RWPE2 (cell line): ENCODE data around the gene KIF16B.

Experiments
- ATAC-seq: fragments of 200-7000 bp; cut with Tn5 transposase; 3 replicates; pipeline ENCODE4 v1.9.1; 2021; ENCODE audit warnings: low read depth
- DNase-seq: peaks from one replicate; pipeline ENCODE4 v3.0.0-alpha.2; 2020; ENCODE audit warnings: low spot score
- H3K27ac ChIP-seq: fragments of 450-650 bp; 2 replicates; pipeline ENCODE4 v1.5.1; 2017; ENCODE audit warnings: mild to moderate bottlenecking; ENCODE audit not compliant: poor library complexity, severe bottlenecking
- H3K27me3 ChIP-seq: fragments of 250-450 bp; sonication (Bioruptor Pico); 2 replicates; pipeline ENCODE4 v1.5.1; 2021; ENCODE audit warnings: mild to moderate bottlenecking, moderate library complexity; ENCODE audit not compliant: insufficient read depth, poor library complexity, severe bottlenecking
- H3K36me3 ChIP-seq: fragments of 250-450 bp; sonication (Bioruptor Pico); 2 replicates; pipeline ENCODE4 v1.5.1; 2020; ENCODE audit warnings: low read depth, mild to moderate bottlenecking, moderate library complexity
- H3K4me1 ChIP-seq: fragments of 250-450 bp; sonication (Bioruptor Pico); 2 replicates; pipeline ENCODE4 v1.5.1; 2021; ENCODE audit warnings: mild to moderate bottlenecking, moderate library complexity; ENCODE audit not compliant: insufficient read depth, poor library complexity, severe bottlenecking
- H3K4me3 ChIP-seq: fragments of 250-450 bp; sonication (Bioruptor Pico); 2 replicates; pipeline ENCODE4 v1.5.1; 2021; ENCODE audit warnings: mild to moderate bottlenecking, moderate library complexity; ENCODE audit not compliant: severe bottlenecking
- H3K9me3 ChIP-seq: fragments of 250-450 bp; sonication (Bioruptor Pico); 2 replicates; pipeline ENCODE4 v1.5.1; 2021; ENCODE audit warnings: mild to moderate bottlenecking, moderate library complexity; ENCODE audit not compliant: severe bottlenecking
- TF ChIP-seq, protein P1 (sequence below): fragments of 450-650 bp; IDR thresholded peaks from one replicate; pipeline ENCODE4 v1.5.1; 2017; ENCODE audit warnings: mild to moderate bottlenecking, moderate library complexity; ENCODE audit not compliant: poor library complexity, severe bottlenecking

Gene KIF16B

DNA sequence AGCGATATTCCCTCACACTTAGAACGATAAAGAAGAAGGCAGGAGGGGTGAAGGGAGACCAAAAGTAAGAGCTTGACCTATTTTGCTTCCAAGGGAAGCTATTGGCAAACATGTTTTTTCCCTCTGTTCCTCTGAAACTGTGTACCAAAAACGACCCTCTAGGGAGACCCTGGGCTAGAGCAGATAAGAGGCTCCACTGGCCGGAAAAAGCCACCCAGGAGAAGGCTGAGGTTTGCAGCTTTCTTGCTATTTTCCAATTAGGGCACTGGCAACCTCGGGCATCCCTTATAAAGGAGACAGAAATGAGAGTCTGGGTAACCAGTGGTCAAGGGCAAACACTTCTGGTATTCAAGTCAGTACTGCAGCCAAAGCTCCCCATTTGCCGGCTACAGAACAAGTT is 168.0 kb downstream of the KIF16B start:
- Histone ChIP-seq H3K4me1 (peaks cover 5% of the 10 kb centered on the region), H3K9me3 (no peaks in the 10 kb centered on the region), H3K27me3 (no peaks in the 10 kb centered on the region), H3K36me3 (0 out of 2 replicates have a peak, but pooled peaks cover 7% of the 10 kb centered on the region), H3K4me3 (no peak overlapping the region), H3K27ac (no peak overlapping the region)
- TF ChIP-seq, protein P1, sequence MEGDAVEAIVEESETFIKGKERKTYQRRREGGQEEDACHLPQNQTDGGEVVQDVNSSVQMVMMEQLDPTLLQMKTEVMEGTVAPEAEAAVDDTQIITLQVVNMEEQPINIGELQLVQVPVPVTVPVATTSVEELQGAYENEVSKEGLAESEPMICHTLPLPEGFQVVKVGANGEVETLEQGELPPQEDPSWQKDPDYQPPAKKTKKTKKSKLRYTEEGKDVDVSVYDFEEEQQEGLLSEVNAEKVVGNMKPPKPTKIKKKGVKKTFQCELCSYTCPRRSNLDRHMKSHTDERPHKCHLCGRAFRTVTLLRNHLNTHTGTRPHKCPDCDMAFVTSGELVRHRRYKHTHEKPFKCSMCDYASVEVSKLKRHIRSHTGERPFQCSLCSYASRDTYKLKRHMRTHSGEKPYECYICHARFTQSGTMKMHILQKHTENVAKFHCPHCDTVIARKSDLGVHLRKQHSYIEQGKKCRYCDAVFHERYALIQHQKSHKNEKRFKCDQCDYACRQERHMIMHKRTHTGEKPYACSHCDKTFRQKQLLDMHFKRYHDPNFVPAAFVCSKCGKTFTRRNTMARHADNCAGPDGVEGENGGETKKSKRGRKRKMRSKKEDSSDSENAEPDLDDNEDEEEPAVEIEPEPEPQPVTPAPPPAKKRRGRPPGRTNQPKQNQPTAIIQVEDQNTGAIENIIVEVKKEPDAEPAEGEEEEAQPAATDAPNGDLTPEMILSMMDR: no peak
- ATAC-seq (no peak), DNase-seq (no peak)

DNA sequence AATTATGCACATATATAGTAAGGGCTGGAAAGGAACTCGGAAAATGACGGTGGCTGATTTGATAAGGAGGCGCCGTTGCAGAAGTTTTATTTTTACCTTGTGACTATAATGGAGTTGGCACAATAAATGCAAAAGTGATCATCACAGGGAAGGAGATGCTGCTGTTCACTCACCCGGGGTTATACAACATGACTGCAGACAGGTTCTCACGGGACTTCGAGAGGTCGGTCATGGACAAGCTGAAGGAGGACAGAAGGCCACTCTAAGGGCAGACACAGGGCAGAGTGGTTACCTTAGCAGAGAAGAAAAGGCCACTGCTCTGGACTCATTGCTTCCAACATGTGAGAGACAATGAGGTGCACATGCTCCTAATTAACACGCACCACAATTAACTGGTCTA is 168.6 kb downstream of the KIF16B start:
- TF ChIP-seq, protein P1: no peak
- no peaks in the 10 kb centered on the region for H3K27me3 ChIP-seq
- no peak overlapping the region for H3K4me3 ChIP-seq
- ATAC-seq (no peak), DNase-seq (no peak)
- H3K36me3 ChIP-seq: 0 out of 2 replicates have a peak, but pooled peaks cover 7% of the 10 kb centered on the region
- H3K9me3 ChIP-seq: no peaks in the 10 kb centered on the region
- H3K4me1 ChIP-seq: peaks cover 5% of the 10 kb centered on the region
- H3K27ac ChIP-seq: no peak overlapping the region

- TF ChIP-seq, protein P1: no peak
- Histone ChIP-seq H3K27ac (no peak overlapping the region), H3K36me3 (0 out of 2 replicates have a peak, but pooled peaks cover 7% of the 10 kb centered on the region), H3K9me3 (no peaks in the 10 kb centered on the region), H3K27me3 (no peaks in the 10 kb centered on the region), H3K4me3 (no peak overlapping the region), H3K4me1 (peaks cover 5% of the 10 kb centered on the region)
- ATAC-seq (no peak), DNase-seq (no peak)
Observed at GRCh38 chr20:16404171-16404570, 169.1 kb downstream of the KIF16B start.

GRCh38 chr20:16400234-16400633 is 173.0 kb downstream of the KIF16B start:
- TF ChIP-seq, protein P1: no peak
- ATAC-seq (no peak), DNase-seq (no peak)
- H3K36me3 ChIP-seq: 0 out of 2 replicates have a peak, but pooled peaks cover 7% of the 10 kb centered on the region
- H3K4me1 ChIP-seq: no peaks in the 10 kb centered on the region
- no peaks in the 10 kb centered on the region for H3K9me3 ChIP-seq
- no peak overlapping the region for H3K4me3 ChIP-seq
- no peaks in the 10 kb centered on the region for H3K27me3 ChIP-seq
- no peak overlapping the region for H3K27ac ChIP-seq

GRCh38 chr20:16399801-16400200 is 173.4 kb downstream of the KIF16B start:
- Histone ChIP-seq H3K4me3 (no peak overlapping the region), H3K27ac (no peak overlapping the region), H3K4me1 (no peaks in the 10 kb centered on the region), H3K9me3 (no peaks in the 10 kb centered on the region), H3K27me3 (no peaks in the 10 kb centered on the region), H3K36me3 (0 out of 2 replicates have a peak, but pooled peaks cover 7% of the 10 kb centered on the region)
- DNase-seq: no peak
- TF ChIP-seq, protein P1: no peak
- no peak for ATAC-seq
